ENCODE measurements around the gene IGFLR1.

- no peak for TF ChIP-seq ZC3H10 (CRISPR knock-in tag; IDR thresholded peaks at IDR 0.05)
- no peak for TF ChIP-seq ZFP30 (CRISPR knock-in tag; IDR thresholded peaks at IDR 0.05)
Measured at GRCh38 chr19:35775298-35776101, 33.2 kb upstream of the IGFLR1 start, which contains the start of gene ARHGAP33.

Data from SK-N-SH treated with all-trans-retinoic acid at 6 μM for 48 hours (cell line).